ENCODE results near the gene TTLL9.

Gene TTLL9

GRCh38 chr20:31841928-31842327 lies 28.5 kb upstream of the TTLL9 start:
- POLR2A ChIA-PET: no interaction called here
- no peak for DNase-seq (ENCODE audit: extremely low spot score)
- no peak for TF ChIP-seq CTCF (IDR thresholded peaks at IDR 0.05; ENCODE audit: control extremely low read depth, extremely low read depth, low read depth, missing control alignments)
- CTCF ChIA-PET: interaction anchor here (1.6 to 13.3 kb wide), 3 partner anchors 11 to 21 kb away, joined by 6 to 154 read pairs (median 8); partner anchors contain the start of gene MYLK2

GRCh38 chr20:31842471-31843157 lies 27.8 kb upstream of the TTLL9 start:
- CTCF ChIA-PET: interaction anchor here (0.9 to 13.3 kb wide), 5 partner anchors 9 to 22 kb away, joined by 5 to 154 read pairs (median 8); partner anchors contain the start of gene MYLK2
- TF ChIP-seq CTCF (IDR thresholded peaks at IDR 0.05; ENCODE audit: control extremely low read depth, extremely low read depth, low read depth, missing control alignments): no peak
- DNase-seq (ENCODE audit: extremely low spot score): no peak
- POLR2A ChIA-PET: no interaction called here

GRCh38 chr20:31843288-31843687 lies 27.1 kb upstream of the TTLL9 start:
- no peak for DNase-seq (ENCODE audit: extremely low spot score)
- no peak for TF ChIP-seq CTCF (IDR thresholded peaks at IDR 0.05; ENCODE audit: control extremely low read depth, extremely low read depth, low read depth, missing control alignments)
- CTCF ChIA-PET: interaction anchor here (0.9 to 6.2 kb wide), 4 partner anchors 9 to 20 kb away, joined by 5 to 87 read pairs (median 7); no protein-coding TSS in a partner anchor

GRCh38 chr20:31843881-31844280 lies 26.6 kb upstream of the TTLL9 start:
- TF ChIP-seq CTCF (IDR thresholded peaks at IDR 0.05; ENCODE audit: control extremely low read depth, extremely low read depth, low read depth, missing control alignments): no peak
- DNase-seq (ENCODE audit: extremely low spot score): no peak
- CTCF ChIA-PET: interaction anchor here (2.2 to 6.2 kb wide), 2 partner anchors 12 to 21 kb away, joined by 8 to 87 read pairs; no protein-coding TSS in a partner anchor
- POLR2A ChIA-PET: no interaction called here

More at GRCh38 chr20:31843288-31843687, 27.1 kb upstream of the TTLL9 start:
- POLR2A ChIA-PET: no interaction called here

GRCh38 chr20:31844737-31845299 lies 25.6 kb upstream of the TTLL9 start:
- POLR2A ChIA-PET: no interaction called here
- CTCF ChIA-PET: interaction anchor here (0.8 to 6.2 kb wide), 9 partner anchors 9 to 274 kb away, joined by 3 to 87 read pairs (median 3); partner anchors contain the start of gene PDRG1
- no peak for DNase-seq (ENCODE audit: extremely low spot score)

More at GRCh38 chr20:31844737-31845299, 25.6 kb upstream of the TTLL9 start:
- no peak for TF ChIP-seq CTCF (IDR thresholded peaks at IDR 0.05; ENCODE audit: control extremely low read depth, extremely low read depth, low read depth, missing control alignments)

Measured in GM10248 (cell line).